HCT116 (cell line): Measurements from ENCODE around the gene SCAMP1. TPM values are rescaled to one million over a fixed set of nuclear protein-coding genes. Genes with fewer than 3 reads are reported as not detected.

ENCODE experiments used
- ATAC-seq: fragments of 200-7000 bp; cut with Tn5 transposase; 2 replicates; pipeline ENCODE4 v1.9.1; 2020; ENCODE audit warnings: mild to moderate bottlenecking, moderate library complexity
- BruUV-seq: library from RNA; stranded (reverse); fragments of 400-500 nt; replicated peaks from 2 replicates; lab custom pipeline; 2021; lab: Mats Ljungman, UMichigan
- CTCF ChIA-PET: fragments of 300-600 bp; sonication (Branson Sonifier 250); formaldehyde crosslinking; loops from one replicate; lab custom pipeline; 2021; ENCODE audit warnings: antibody characterized with exemption; lab: Charles Lee
- POLR2A ChIA-PET: fragments of 300-600, 350-600 bp; sonication (Branson Sonifier 250); formaldehyde crosslinking; loops from one replicate; lab custom pipeline; 2021; ENCODE audit warnings: antibody characterized with exemption; lab: Charles Lee
- RAD21 ChIA-PET, 2 experiments: fragments of 300-600 bp; sonication (Branson Sonifier 250); formaldehyde crosslinking; loops; one replicate each; lab custom pipeline; 2023; ENCODE audit warnings: low total read pairs in 2 of 2; ENCODE audit not compliant: uncharacterized antibody in 2 of 2, unreplicated experiment in 2 of 2, low non-redundant PET in 1 of 2; lab: Charles Lee
- DNase-seq: peaks from one replicate; pipeline ENCODE4 v3.0.0-alpha.2; 2010; ENCODE audit warnings: low read depth, low spot score
- H2AFZ ChIP-seq: fragments of 200-600 bp; shearing (Covaris generic), sonication (generic); 2 replicates; pipeline ENCODE4 v1.6.1; 2017; ENCODE audit warnings: low read depth, mixed run types, mixed read lengths, antibody characterized with exemption, low read length; ENCODE audit not compliant: poor library complexity, severe bottlenecking
- H3K27ac ChIP-seq: 2 replicates; pipeline ENCODE4 v1.5.1; 2012; ENCODE audit warnings: low read depth, low read length
- H3K27me3 ChIP-seq: fragments of 200-600 bp; sonication (generic); 2 replicates; pipeline ENCODE4 v1.6.1; 2016; ENCODE audit warnings: mixed run types, low read length, mixed read lengths; ENCODE audit not compliant: insufficient read depth
- H3K36me3 ChIP-seq, 2 experiments: fragments of 200-500 bp in 1 of 2; fragments of 200-600 bp in 1 of 2; sonication (Bioruptor generic) in 1 of 2; sonication (generic) in 1 of 2; 2 replicates each; pipeline versions ENCODE4 v1.5.1 to v1.6.1; 2014 to 2016; ENCODE audit warnings: low read length in 2 of 2, inconsistent platforms in 1 of 2, mixed read lengths in 1 of 2, mixed run types in 1 of 2; ENCODE audit not compliant: insufficient read depth in 2 of 2, control insufficient read depth in 1 of 2
- H3K4me1 ChIP-seq, 2 experiments: fragments of 200-600 bp in 1 of 2; sonication (generic) in 1 of 2; 2 replicates each; pipeline versions ENCODE4 v1.5.1 to v1.6.1; 2012 to 2017; ENCODE audit warnings: low read length in 2 of 2, inconsistent platforms in 1 of 2, mild to moderate bottlenecking in 1 of 2, mixed read lengths in 1 of 2, mixed run types in 1 of 2, moderate library complexity in 1 of 2; ENCODE audit not compliant: insufficient read depth in 2 of 2, control insufficient read depth in 1 of 2
- H3K4me2 ChIP-seq: fragments of 200-600 bp; sonication (generic); 2 replicates; pipeline ENCODE4 v1.6.1; 2017; ENCODE audit warnings: mixed run types, low read length, mixed read lengths
- H3K4me3 ChIP-seq, 2 experiments: fragments of 200-600 bp in 1 of 2; sonication (generic) in 1 of 2; replicated peaks in 1 of 2; 2 replicates each; pipeline ENCODE4 v1.5.1; 2011 to 2016; ENCODE audit warnings: low read length in 2 of 2, control low read depth in 1 of 2, low read depth in 1 of 2, mild to moderate bottlenecking in 1 of 2, mixed read lengths in 1 of 2, mixed run types in 1 of 2
- H3K79me2 ChIP-seq: fragments of 200-600 bp; sonication (generic); 2 replicates; pipeline ENCODE4 v1.6.1; 2017; ENCODE audit warnings: mild to moderate bottlenecking, mixed run types, low read length, moderate library complexity, mixed read lengths; ENCODE audit not compliant: insufficient read depth
- H3K9ac ChIP-seq: fragments of 200-600 bp; sonication (generic); 2 replicates; pipeline ENCODE4 v1.6.1; 2016; ENCODE audit warnings: low read length, mixed read lengths
- H3K9me2 ChIP-seq: fragments of 200-600 bp; sonication (generic), shearing (Covaris generic); 2 replicates; pipeline ENCODE4 v1.6.1; 2017; ENCODE audit warnings: mixed run types, mild to moderate bottlenecking, moderate library complexity; ENCODE audit not compliant: insufficient read depth
- H3K9me3 ChIP-seq, 2 experiments: fragments of 200-500 bp in 1 of 2; fragments of 200-600 bp in 1 of 2; sonication (Bioruptor generic) in 1 of 2; sonication (generic) in 1 of 2; 2 replicates each; pipeline ENCODE4 v1.6.1; 2014 to 2017; ENCODE audit warnings: low read length in 2 of 2, mixed read lengths in 2 of 2, inconsistent platforms in 1 of 2, low read depth in 1 of 2, mild to moderate bottlenecking in 1 of 2, mixed run types in 1 of 2, moderate library complexity in 1 of 2; ENCODE audit not compliant: control insufficient read depth in 1 of 2, insufficient read depth in 1 of 2
- H4K20me1 ChIP-seq: fragments of 200-600 bp; sonication (generic), shearing (Covaris generic); 2 replicates; pipeline ENCODE4 v1.6.1; 2017; ENCODE audit warnings: mixed run types, mild to moderate bottlenecking, moderate library complexity; ENCODE audit not compliant: insufficient read depth
- CBX3 ChIP-seq: IDR thresholded peaks from 2 replicates; pipeline ENCODE4 v1.6.1; 2012; ENCODE audit warnings: low read depth
- CEBPB ChIP-seq: IDR thresholded peaks from 2 replicates; pipeline ENCODE4 v1.6.1; 2012; ENCODE audit warnings: low read depth
- CTCF ChIP-seq, 3 experiments: fragments of 200-600 bp in 1 of 3; sonication (generic) in 1 of 3; IDR thresholded peaks in 2 of 3; conservative IDR thresholded peaks in 1 of 3; 2 replicates each; pipeline ENCODE4 v1.5.1; 2012 to 2017; ENCODE audit warnings: low read depth in 2 of 3, low read length in 2 of 3, antibody characterized with exemption in 1 of 3, borderline replicate concordance in 1 of 3, control low read depth in 1 of 3, mild to moderate bottlenecking in 1 of 3, mixed read lengths in 1 of 3, mixed run types in 1 of 3, moderate library complexity in 1 of 3; ENCODE audit not compliant: insufficient read depth in 1 of 3
- EGR1 ChIP-seq: IDR thresholded peaks from 2 replicates; pipeline ENCODE4 v1.6.1; 2012; ENCODE audit warnings: low read depth
- ELF1 ChIP-seq: IDR thresholded peaks from 2 replicates; pipeline ENCODE4 v1.6.1; 2012; ENCODE audit warnings: low read depth, borderline replicate concordance
- EZH2 ChIP-seq: fragments of 200-600 bp; sonication (generic); IDR thresholded peaks from 2 replicates; pipeline ENCODE4 v1.6.1; 2017; ENCODE audit warnings: antibody characterized with exemption, mixed run types
- JUND ChIP-seq: IDR thresholded peaks from 2 replicates; pipeline ENCODE4 v1.6.1; 2012
- POLR2A ChIP-seq: IDR thresholded peaks from 2 replicates; pipeline ENCODE4 v1.7.0; 2011; ENCODE audit warnings: borderline replicate concordance; ENCODE audit not compliant: insufficient read depth, insufficient read length; ENCODE audit errors: extremely low read depth
- RAD21 ChIP-seq: IDR thresholded peaks from 2 replicates; pipeline ENCODE4 v1.6.1; 2012; ENCODE audit warnings: low read depth, mild to moderate bottlenecking
- REST ChIP-seq: IDR thresholded peaks from 2 replicates; pipeline ENCODE4 v1.6.1; 2012; ENCODE audit warnings: low read depth
- SRF ChIP-seq: IDR thresholded peaks from 2 replicates; pipeline ENCODE4 v1.6.1; 2012; ENCODE audit warnings: low read depth
- TCF7L2 ChIP-seq: IDR thresholded peaks from 2 replicates; pipeline ENCODE4 v1.7.0; 2011; ENCODE audit warnings: borderline replicate concordance, inconsistent platforms; ENCODE audit not compliant: insufficient read depth, insufficient read length; ENCODE audit errors: extremely low read depth
- intact Hi-C: fragments of 100-400 bp; cut with micrococcal nuclease; formaldehyde crosslinking; loops from 2 replicates; pipeline ENCODE4 v1.10.0; 2022
- total RNA-seq: library from RNA; stranded (reverse); gene quantifications from one replicate; pipeline ENCODE4 v1.2.1, GENCODE V29; 2021; ENCODE audit not compliant: unreplicated experiment
- TF ChIP-seq, protein P1 (sequence below): IDR thresholded peaks from 2 replicates; pipeline ENCODE4 v1.6.1; 2012
- TF ChIP-seq, protein P2 (sequence below): IDR thresholded peaks from 2 replicates; pipeline ENCODE4 v1.6.1; 2011; ENCODE audit warnings: mild to moderate bottlenecking, low read length, moderate library complexity; ENCODE audit not compliant: insufficient replicate concordance; ENCODE audit errors: extremely low read depth

Gene SCAMP1
- total RNA-seq, 1 experiment from 2014 or later, result 46.4 TPM

DNA sequence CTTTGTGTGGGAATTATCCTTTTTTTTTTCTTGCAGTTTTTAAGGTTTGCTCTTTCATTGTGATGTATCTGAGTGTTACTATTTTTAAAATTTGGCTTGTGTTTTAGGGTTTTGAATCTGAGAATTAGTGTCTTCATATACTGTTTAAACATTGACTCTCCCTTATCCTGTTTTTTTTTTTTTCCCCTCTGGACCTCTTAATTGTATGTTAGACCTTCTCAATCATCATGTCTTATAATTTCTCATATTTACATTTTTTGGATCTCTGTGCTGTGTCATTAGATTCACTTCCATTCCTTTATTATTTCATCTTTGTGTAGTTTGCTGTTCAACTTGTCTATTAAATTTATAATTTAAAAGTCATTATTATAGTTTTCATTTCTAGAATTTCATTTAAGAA, 47.0 kb downstream of the SCAMP1 start:
- H3K27ac ChIP-seq, result no peak overlapping the region
- intact Hi-C loops, result no loop called here
- POLR2A ChIA-PET, result no interaction called here
- no peak overlapping the region for H3K4me3 ChIP-seq
- RAD21 ChIA-PET, result no interaction called here
- DNase-seq (no peak), ATAC-seq (no peak)
- no peak overlapping the region for H2AFZ ChIP-seq
- no peaks in the 10 kb centered on the region for H3K27me3 ChIP-seq
- H3K9me2 ChIP-seq, result no peaks in the 10 kb centered on the region
- TF ChIP-seq CTCF (IDR thresholded peaks at IDR 0.05 in 2 of 3, conservative IDR thresholded peaks at IDR 0.05 in 1 of 3; ENCODE audit: borderline replicate concordance in 1 of 3, insufficient read depth in 1 of 3, low read depth in 2 of 3, low read length in 2 of 3) (no peak), SRF (no peak), ELF1 (no peak), TCF7L2 (no peak), POLR2A (no peak), CEBPB (no peak), EZH2 (no peak), EGR1 (no peak), CBX3 (no peak), RAD21 (no peak), REST (no peak), JUND (no peak)
- TF ChIP-seq, protein P1, sequence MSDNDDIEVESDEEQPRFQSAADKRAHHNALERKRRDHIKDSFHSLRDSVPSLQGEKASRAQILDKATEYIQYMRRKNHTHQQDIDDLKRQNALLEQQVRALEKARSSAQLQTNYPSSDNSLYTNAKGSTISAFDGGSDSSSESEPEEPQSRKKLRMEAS, result no peak
- TF ChIP-seq, protein P2, sequence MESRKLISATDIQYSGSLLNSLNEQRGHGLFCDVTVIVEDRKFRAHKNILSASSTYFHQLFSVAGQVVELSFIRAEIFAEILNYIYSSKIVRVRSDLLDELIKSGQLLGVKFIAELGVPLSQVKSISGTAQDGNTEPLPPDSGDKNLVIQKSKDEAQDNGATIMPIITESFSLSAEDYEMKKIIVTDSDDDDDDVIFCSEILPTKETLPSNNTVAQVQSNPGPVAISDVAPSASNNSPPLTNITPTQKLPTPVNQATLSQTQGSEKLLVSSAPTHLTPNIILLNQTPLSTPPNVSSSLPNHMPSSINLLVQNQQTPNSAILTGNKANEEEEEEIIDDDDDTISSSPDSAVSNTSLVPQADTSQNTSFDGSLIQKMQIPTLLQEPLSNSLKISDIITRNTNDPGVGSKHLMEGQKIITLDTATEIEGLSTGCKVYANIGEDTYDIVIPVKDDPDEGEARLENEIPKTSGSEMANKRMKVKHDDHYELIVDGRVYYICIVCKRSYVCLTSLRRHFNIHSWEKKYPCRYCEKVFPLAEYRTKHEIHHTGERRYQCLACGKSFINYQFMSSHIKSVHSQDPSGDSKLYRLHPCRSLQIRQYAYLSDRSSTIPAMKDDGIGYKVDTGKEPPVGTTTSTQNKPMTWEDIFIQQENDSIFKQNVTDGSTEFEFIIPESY, result no peak
- peaks cover 29% of the 10 kb centered on the region for H3K79me2 ChIP-seq
- H3K9me3 ChIP-seq, result no peaks in the 10 kb centered on the region
- CTCF ChIA-PET, result no interaction called here
- no TSS peak for BruUV-seq
- no peak overlapping the region for H3K9ac ChIP-seq
- 0 out of 2 replicates have a peak, but pooled peaks cover 5% of the 10 kb centered on the region for H4K20me1 ChIP-seq
- H3K4me1 ChIP-seq, result no peaks in the 10 kb centered on the region
- H3K36me3 ChIP-seq, result no peaks in the 10 kb centered on the region
- H3K4me2 ChIP-seq, result no peak overlapping the region
